K562 (cell line): ENCODE measurements around the gene SYMPK. TPM values are rescaled to one million over a fixed set of nuclear protein-coding genes. Genes with fewer than 3 reads are reported as not detected.

Experiments
- ATAC-seq: fragments of 200-7000 bp; cut with Tn5 transposase; 3 replicates; pipeline ENCODE4 v1.9.1; 2020; ENCODE audit warnings: moderate library complexity
- BruUV-seq: library from RNA; stranded (reverse); fragments of 400-500 nt; replicated peaks from 2 replicates; lab custom pipeline; 2021; lab: Mats Ljungman, UMichigan
- CTCF ChIA-PET: fragments of 300-600 bp; formaldehyde crosslinking; extraction: SDS; loops from one replicate; lab custom pipeline; 2021; ENCODE audit warnings: low intra/inter-chr PET ratio; lab: Yijun Ruan, JAX
- POLR2A ChIA-PET: fragments of 300-600, 350-650 bp; sonication (Branson Sonifier 250); formaldehyde crosslinking; extraction: SDS; loops from one replicate; lab custom pipeline; 2021; ENCODE audit warnings: antibody characterized with exemption, inconsistent platforms; lab: Yijun Ruan, JAX
- DNase-seq, 4 experiments: peaks; one replicate each; pipeline versions ENCODE4 v3.0.0 to v3.0.0-alpha.2; 2011 to 2018; ENCODE audit warnings: low spot score in 3 of 4, mixed read lengths in 3 of 4; ENCODE audit errors: extremely low read depth in 1 of 4
- FAIRE-seq: peaks from 2 replicates; lab custom pipeline; 2011; peaks lifted over from hg19 to GRCh38; lab: Jason Lieb, UNC
- H2AFZ ChIP-seq: 2 replicates; pipeline ENCODE4 v1.6.0; 2011; ENCODE audit warnings: low read depth, low read length, control low read depth, inconsistent platforms
- H3K27ac ChIP-seq: fragments of 200-600 bp; 3 replicates; pipeline ENCODE4 v1.8.0; 2011; ENCODE audit warnings: low read depth, mild to moderate bottlenecking, control low read depth, inconsistent platforms, low read length, moderate library complexity, mixed read lengths; ENCODE audit errors: extremely low read depth
- H3K27me3 ChIP-seq, 2 experiments: fragments of 300-600 bp in 1 of 2; 2 replicates in 1 of 2; 3 replicates in 1 of 2; pipeline versions ENCODE4 v1.6.0 to v1.8.0; 2011; ENCODE audit warnings: inconsistent platforms in 2 of 2, low read length in 2 of 2, mild to moderate bottlenecking in 1 of 2, mixed read lengths in 1 of 2, moderate library complexity in 1 of 2; ENCODE audit not compliant: control insufficient read depth in 2 of 2, insufficient read depth in 2 of 2
- H3K36me3 ChIP-seq: fragments of 300-600 bp; 3 replicates; pipeline ENCODE4 v1.8.0; 2011; ENCODE audit warnings: mild to moderate bottlenecking, low read length, inconsistent platforms; ENCODE audit not compliant: control insufficient read depth, insufficient read depth
- H3K4me1 ChIP-seq, 2 experiments: fragments of 200-600 bp in 1 of 2; replicated peaks in 1 of 2; 2 replicates in 1 of 2; 3 replicates in 1 of 2; pipeline versions ENCODE4 v1.5.1 to v1.8.0; 2011; ENCODE audit warnings: inconsistent platforms in 2 of 2, low read length in 2 of 2, mild to moderate bottlenecking in 1 of 2, mixed read lengths in 1 of 2, moderate library complexity in 1 of 2; ENCODE audit not compliant: control insufficient read depth in 2 of 2, insufficient read depth in 2 of 2
- H3K4me2 ChIP-seq: 2 replicates; pipeline ENCODE4 v1.6.1; 2011; ENCODE audit warnings: low read length, control low read depth, inconsistent platforms, mixed read lengths; ENCODE audit not compliant: insufficient read depth
- H3K4me3 ChIP-seq: fragments of 200-600 bp; sonication (generic), shearing (Covaris generic); 2 replicates; pipeline ENCODE4 v1.5.1; 2016; ENCODE audit warnings: control low read depth, inconsistent platforms
- H3K79me2 ChIP-seq: fragments of 200-600 bp; 3 replicates; pipeline ENCODE4 v1.8.0; 2011; ENCODE audit warnings: low read length, inconsistent platforms; ENCODE audit not compliant: control insufficient read depth, insufficient read depth
- H3K9ac ChIP-seq, 2 experiments: 2 replicates each; pipeline versions ENCODE4 v1.6.0 to v1.6.1; 2011; ENCODE audit warnings: low read depth in 2 of 2, low read length in 2 of 2, control low read depth in 1 of 2, inconsistent platforms in 1 of 2, mild to moderate bottlenecking in 1 of 2, mixed read lengths in 1 of 2; ENCODE audit not compliant: insufficient read depth in 1 of 2
- H3K9me1 ChIP-seq: one replicate; pipeline ENCODE4 v1.6.0; 2011; ENCODE audit warnings: inconsistent platforms, mild to moderate bottlenecking, low read length, moderate library complexity; ENCODE audit not compliant: control insufficient read depth, insufficient read depth
- H3K9me3 ChIP-seq: replicated peaks from 2 replicates; pipeline ENCODE4 v1.5.1; 2011; ENCODE audit warnings: low read depth, low read length, inconsistent platforms; ENCODE audit not compliant: control insufficient read depth, insufficient read depth
- H4K20me1 ChIP-seq: replicated peaks from 2 replicates; pipeline ENCODE4 v1.6.1; 2011; ENCODE audit warnings: low read length, inconsistent platforms, mixed read lengths; ENCODE audit not compliant: control insufficient read depth, insufficient read depth
- CTCF ChIP-seq, 3 experiments: IDR thresholded peaks in 2 of 3; conservative IDR thresholded peaks in 1 of 3; 2 replicates each; pipeline ENCODE4 v1.5.1; 2011 to 2012; ENCODE audit warnings: low read length in 3 of 3, mild to moderate bottlenecking in 3 of 3, control low read depth in 2 of 3, improper control_type of control experiment in 1 of 3, inconsistent platforms in 1 of 3, low read depth in 1 of 3, mixed read lengths in 1 of 3, moderate library complexity in 1 of 3; ENCODE audit not compliant: insufficient read depth in 2 of 3
- PKNOX1 ChIP-seq: fragments of 450-650 bp; IDR thresholded peaks from 2 replicates; pipeline ENCODE4 v1.6.1; 2016
- WGBS: fragments of 100-300 bp; shearing (Covaris generic); methylation state at CpG from one replicate; pipeline ENCODE4 v1.1.6; 2016; ENCODE audit warnings: low coverage, mixed read lengths; ENCODE audit not compliant: insufficient coverage; ENCODE audit errors: missing lambda C conversion rate; 5-methylcytosine and 5-hydroxymethylcytosine counted together
- in situ Hi-C: fragments of 300-500 bp; cut with MboI; formaldehyde crosslinking; loops from 4 replicates; pipeline ENCODE4 v1.15.0; 2018; ENCODE audit warnings: inconsistent platforms, mixed read lengths
- intact Hi-C: fragments of 100-400 bp; cut with micrococcal nuclease; formaldehyde crosslinking; loops from 2 replicates; pipeline ENCODE4 v1.14.2; 2022
- polyA plus RNA-seq, 8 experiments: library from polyadenylated mRNA; depleted of rRNA in 4 of 8; stranded (reverse) in 5 of 8; unstranded in 3 of 8; fragments of >200 nt; fragmentation: Nextera tagmentation in 2 of 8; fragmentation: Illumina TruSeq in 1 of 8; extraction: Ambion mirVana in 2 of 8; extraction: Trizol in 1 of 8; gene quantifications; 2 replicates each; pipeline versions ENCODE4 v1.2.1 to v1.2.3, GENCODE V29; 2011 to 2014; ENCODE audit warnings: inconsistent platforms in 1 of 8, missing spikeins in 1 of 8
- total RNA-seq, 7 experiments: library from RNA; depleted of rRNA in 6 of 7; stranded (reverse); fragments of >200 nt in 6 of 7; fragmentation: Illumina TruSeq in 2 of 7; extraction: Trizol in 2 of 7; gene quantifications; 2 replicates each; pipeline versions ENCODE4 v1.2.1 to v1.2.3, GENCODE V29; 2011 to 2021; ENCODE audit warnings: low replicate concordance in 1 of 7

The SYMPK gene
- total and polyA plus RNA-seq, 9 of the 15 experiments (the other 6 are each of a cell fraction or from before 2014, with no cell fraction given), result 0.73 to 95.5 (median 58.4) TPM

GRCh38 chr19:45848922-45849321 lies 14.0 kb downstream of the SYMPK start:
- FAIRE-seq, result peak; percentile 48
- no peaks in the 10 kb centered on the region for H4K20me1 ChIP-seq
- no peak overlapping the region for H3K4me3 ChIP-seq
- no peaks in the 10 kb centered on the region for H3K27me3 ChIP-seq
- no peaks in the 10 kb centered on the region for H3K9me1 ChIP-seq
- ATAC-seq, result peak; percentile 79
- no TSS peak for BruUV-seq
- no peak for TF ChIP-seq PKNOX1
- TF ChIP-seq CTCF (IDR thresholded peaks at IDR 0.05 in 2 of 3, conservative IDR thresholded peaks at IDR 0.05 in 1 of 3; ENCODE audit: insufficient read depth in 2 of 3, low read depth in 1 of 3, low read length in 3 of 3), result peak; percentile 22 to 47 (median 36); a peak in 4 of 6 replicates
- no peaks in the 10 kb centered on the region for H3K79me2 ChIP-seq
- H3K9ac ChIP-seq, result no peak overlapping the region
- intact Hi-C loops (no loop called here), in situ Hi-C loops (no loop called here)
- no peaks in the 10 kb centered on the region for H3K4me1 ChIP-seq
- 98% methylated on average over 4 of the region's 4 CpGs for WGBS
- H3K36me3 ChIP-seq, result peaks cover 92% of the 10 kb centered on the region
- H3K27ac ChIP-seq, result no peak overlapping the region
- DNase-seq, result peak in 2 of 4 experiments; percentile 46 to 48
- no peak overlapping the region for H2AFZ ChIP-seq
- no peak overlapping the region for H3K4me2 ChIP-seq
- ChIA-PET CTCF (interaction anchor here (1.2 kb wide), 1 partner anchor 32 kb away, joined by 4 read pairs; no protein-coding TSS in a partner anchor), POLR2A (interaction anchor here (1.3 kb wide), 1 partner anchor 11 kb away, joined by 4 read pairs; no protein-coding TSS in a partner anchor)
- no peaks in the 10 kb centered on the region for H3K9me3 ChIP-seq
